BE2C (cell line): ENCODE measurements around the gene FTCD.

Source experiments
- DNase-seq: peaks from one replicate; pipeline ENCODE4 v3.0.0-alpha.2; 2020
- H3K27me3 ChIP-seq: fragments of 250-450 bp; sonication (Bioruptor Pico); 2 replicates; pipeline ENCODE4 v1.5.1; 2020; ENCODE audit warnings: mild to moderate bottlenecking
- H3K36me3 ChIP-seq: fragments of 250-450 bp; sonication (Bioruptor Pico); 2 replicates; pipeline ENCODE4 v1.5.1; 2020; ENCODE audit warnings: mild to moderate bottlenecking
- H3K4me1 ChIP-seq: fragments of 250-450 bp; sonication (Bioruptor Pico); 2 replicates; pipeline ENCODE4 v1.5.1; 2020
- H3K4me3 ChIP-seq: 2 replicates; pipeline ENCODE4 v1.5.1; 2011; ENCODE audit warnings: low read depth, low read length
- H3K9me3 ChIP-seq: fragments of 250-450 bp; sonication (Bioruptor Pico); 2 replicates; pipeline ENCODE4 v1.5.1; 2020
- CTCF ChIP-seq: IDR thresholded peaks from 2 replicates; pipeline ENCODE4 v1.5.1; 2012; ENCODE audit warnings: mild to moderate bottlenecking, low read depth, low read length

The FTCD gene

GRCh38 chr21:46091118-46091517, 64.3 kb downstream of the FTCD start:
- TF ChIP-seq CTCF = no peak
- Histone ChIP-seq H3K4me3 (no peak overlapping the region), H3K27me3 (no peaks in the 10 kb centered on the region), H3K9me3 (no peaks in the 10 kb centered on the region), H3K4me1 (no peaks in the 10 kb centered on the region), H3K36me3 (no peaks in the 10 kb centered on the region)
- no peak for DNase-seq

DNA sequence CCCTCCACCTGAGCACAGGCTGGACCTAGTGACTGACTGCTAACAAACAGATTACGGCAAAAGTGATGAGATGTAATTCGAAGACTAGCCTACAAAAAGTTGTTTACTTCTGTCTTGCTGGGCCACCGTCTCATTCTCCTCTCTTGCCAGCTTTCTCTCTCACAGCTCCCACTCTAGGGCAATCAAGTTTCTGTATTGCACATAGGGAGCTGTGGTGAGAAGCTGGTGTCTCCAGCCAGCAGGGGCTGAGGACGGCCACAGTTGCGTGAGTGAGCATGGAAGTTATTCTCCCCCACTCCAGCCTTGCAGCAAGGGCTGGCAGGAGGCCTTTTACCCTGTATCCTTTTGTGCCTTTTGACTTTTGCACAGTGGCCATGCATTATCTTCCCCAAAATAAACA, 66.1 kb downstream of the FTCD start:
- no peaks in the 10 kb centered on the region for H3K9me3 ChIP-seq
- no peaks in the 10 kb centered on the region for H3K4me1 ChIP-seq
- no peak for TF ChIP-seq CTCF

DNA sequence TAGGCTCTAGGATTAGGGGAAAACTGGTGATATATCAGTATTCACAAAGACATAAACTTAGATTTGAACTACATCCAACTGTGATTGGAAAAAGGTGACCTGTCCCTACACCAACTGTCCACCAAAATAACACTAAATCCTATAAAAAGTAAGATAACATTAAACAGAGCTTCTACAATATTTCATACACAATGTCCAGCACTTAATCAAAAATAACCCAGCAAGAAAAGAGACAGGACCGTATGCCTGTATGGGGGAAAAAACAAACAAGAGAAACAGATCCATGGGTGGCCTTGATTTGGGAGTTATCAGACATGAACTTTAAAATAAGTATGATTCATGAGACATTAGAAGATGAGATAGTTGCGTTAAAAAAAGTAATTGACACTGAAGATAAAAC, 67.2 kb downstream of the FTCD start:
- Histone ChIP-seq H3K4me1 (no peaks in the 10 kb centered on the region), H3K36me3 (no peaks in the 10 kb centered on the region), H3K27me3 (no peaks in the 10 kb centered on the region), H3K4me3 (no peak overlapping the region), H3K9me3 (no peaks in the 10 kb centered on the region)
- TF ChIP-seq CTCF = no peak
- DNase-seq = no peak

More for the DNA sequence above, 66.1 kb downstream of the FTCD start:
- DNase-seq = no peak
- Histone ChIP-seq H3K27me3 (no peaks in the 10 kb centered on the region), H3K4me3 (no peak overlapping the region), H3K36me3 (no peaks in the 10 kb centered on the region)

DNA sequence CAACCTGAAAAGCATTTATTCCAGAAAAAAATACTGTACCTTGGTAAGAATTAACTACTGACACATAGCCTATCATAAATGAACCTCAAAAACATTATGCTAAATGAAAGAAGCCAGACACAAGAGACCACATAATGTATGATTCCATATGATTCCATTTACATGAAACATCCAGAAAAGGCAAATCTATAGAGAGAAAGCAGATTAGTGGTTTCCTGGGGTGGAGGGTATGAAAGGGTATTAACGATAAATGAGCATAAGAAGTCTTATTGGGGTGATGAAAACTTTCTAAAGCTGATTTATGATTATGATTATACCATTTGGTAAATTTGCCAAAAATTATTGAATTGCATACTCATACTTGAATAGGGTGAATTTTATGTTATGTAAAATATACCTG, 67.7 kb downstream of the FTCD start:
- Histone ChIP-seq H3K4me1 (no peaks in the 10 kb centered on the region), H3K36me3 (no peaks in the 10 kb centered on the region), H3K27me3 (no peaks in the 10 kb centered on the region), H3K4me3 (no peak overlapping the region), H3K9me3 (no peaks in the 10 kb centered on the region)
- TF ChIP-seq CTCF = no peak
- DNase-seq = no peak
